GM04504 (cell line): ENCODE measurements around the gene NYAP2.

Source experiments
- DNase-seq: peaks from one replicate; pipeline ENCODE4 v3.0.0-alpha.2; 2012; ENCODE audit warnings: low read depth

NYAP2 gene

GRCh38 chr2:225484751-225485150 lies 85.2 kb downstream of the NYAP2 start:
- DNase-seq: no peak

GRCh38 chr2:225486236-225486635 lies 86.7 kb downstream of the NYAP2 start:
- DNase-seq: no peak

GRCh38 chr2:225487878-225488416 lies 88.4 kb downstream of the NYAP2 start:
- DNase-seq: no peak

- DNase-seq: no peak
These were observed 89.2 kb downstream of the NYAP2 start for GRCh38 chr2:225488743-225489142.

- no peak for DNase-seq
These were observed 94.0 kb downstream of the NYAP2 start for GRCh38 chr2:225493420-225494099.

- no peak for DNase-seq
These were observed 94.6 kb downstream of the NYAP2 start for GRCh38 chr2:225494100-225494459.

- no peak for DNase-seq
These were observed 96.2 kb downstream of the NYAP2 start for GRCh38 chr2:225495706-225496105.

GRCh38 chr2:225496568-225496967 lies 97.1 kb downstream of the NYAP2 start:
- DNase-seq: no peak

- DNase-seq: no peak
These were observed 97.7 kb downstream of the NYAP2 start for GRCh38 chr2:225497166-225497565.

- DNase-seq: no peak
These were observed 101.5 kb downstream of the NYAP2 start for GRCh38 chr2:225501022-225501421.

- no peak for DNase-seq
These were observed 103.5 kb downstream of the NYAP2 start for GRCh38 chr2:225502971-225503370.

GRCh38 chr2:225510796-225511195 lies 111.3 kb downstream of the NYAP2 start:
- no peak for DNase-seq

GRCh38 chr2:225512469-225512868 lies 113.0 kb downstream of the NYAP2 start:
- no peak for DNase-seq

GRCh38 chr2:225512876-225513540 lies 113.5 kb downstream of the NYAP2 start:
- no peak for DNase-seq

- DNase-seq: no peak
These were observed 115.5 kb downstream of the NYAP2 start for GRCh38 chr2:225515033-225515432.

GRCh38 chr2:225526760-225527390 lies 127.4 kb downstream of the NYAP2 start:
- no peak for DNase-seq

- no peak for DNase-seq
These were observed 132.0 kb downstream of the NYAP2 start for GRCh38 chr2:225531559-225531958.

- DNase-seq: no peak
These were observed 132.6 kb downstream of the NYAP2 start for GRCh38 chr2:225532096-225532495.

GRCh38 chr2:225534037-225534436 lies 134.5 kb downstream of the NYAP2 start:
- no peak for DNase-seq

GRCh38 chr2:225534697-225535096 lies 135.2 kb downstream of the NYAP2 start:
- peak; percentile 5 for DNase-seq

GRCh38 chr2:225536036-225536435 lies 136.5 kb downstream of the NYAP2 start:
- no peak for DNase-seq

- DNase-seq: no peak
These were observed 144.1 kb downstream of the NYAP2 start for GRCh38 chr2:225543626-225544025.

- no peak for DNase-seq
These were observed 157.0 kb downstream of the NYAP2 start for GRCh38 chr2:225556461-225556860.
